Measurements from ENCODE around the gene ANAPC13. TPM values are rescaled to one million over a fixed set of nuclear protein-coding genes. Genes with fewer than 3 reads are reported as not detected.

ANAPC13 gene
- total and polyA plus RNA-seq, 10 of the 15 experiments (the other 5 are each of a cell fraction or from before 2014, with no cell fraction given): 34.9 to 139 (median 83.0) TPM

GRCh38 chr3:134485718-134486576, at the start of gene ANAPC13, which contains the start of gene CEP63 (continued):
- TF ChIP-seq MYB (IDR thresholded peaks at IDR 0.05; ENCODE audit: borderline replicate concordance, low read depth, low read length) (no peak), HCFC1 (IDR thresholded peaks at IDR 0.05; ENCODE audit: low read length) (peak; percentile 52; the same call in 1 of the 2 replicates), SIN3A (IDR thresholded peaks at IDR 0.05; ENCODE audit: low read depth, low read length) (no peak), RCOR1 (conservative IDR thresholded peaks at IDR 0.05; ENCODE audit: low read depth, low read length) (0 out of 2 replicates have a peak, but pooled peaks have one; percentile 15), USF2 (IDR thresholded peaks at IDR 0.05; ENCODE audit: borderline replicate concordance, low read depth, low read length) (peak; percentile 76), CBFB (IDR thresholded peaks at IDR 0.05; ENCODE audit: low read depth) (peak; percentile 93; the same call in 1 of the 2 replicates), CREM (IDR thresholded peaks at IDR 0.05; ENCODE audit: low read depth) (peak; percentile 75), ZNF384 (IDR thresholded peaks at IDR 0.05; ENCODE audit: borderline replicate concordance, low read depth, low read length) (no peak), TCF12 (IDR thresholded peaks at IDR 0.05; ENCODE audit: low read depth, low read length) (no peak), IKZF1 (conservative IDR thresholded peaks at IDR 0.05) (peak; percentile 88), ESRRA (IDR thresholded peaks at IDR 0.05; ENCODE audit: low read length) (no peak), CEBPZ (IDR thresholded peaks at IDR 0.05; ENCODE audit: low read depth, low read length) (no peak), POLR2A (IDR thresholded peaks at IDR 0.05; ENCODE audit: low read depth, low read length) (peak; percentile 89), ZNF217 (IDR thresholded peaks at IDR 0.05) (no peak), MTA3 (IDR thresholded peaks at IDR 0.05; ENCODE audit: borderline replicate concordance, low read length) (no peak), ZBED1 (IDR thresholded peaks at IDR 0.05; ENCODE audit: borderline replicate concordance) (peak; percentile 38; the same call in 1 of the 2 replicates), SKIL (IDR thresholded peaks at IDR 0.05; ENCODE audit: low read depth, poor library complexity, severe bottlenecking) (peak; percentile 93), CREB1 (IDR thresholded peaks at IDR 0.05; ENCODE audit: low read depth) (peak; percentile 24), ATF3 (IDR thresholded peaks at IDR 0.05; ENCODE audit: borderline replicate concordance, extremely low read depth, low read depth, low read length) (peak; percentile 57; the same call in 1 of the 2 replicates), EGR1 (IDR thresholded peaks at IDR 0.05; ENCODE audit: borderline replicate concordance in 1 of 2, low read depth in 2 of 2, low read length in 2 of 2) (peak in 1 of 2 experiments; percentile 95; a peak in 2 of 3 replicates)
